PFSK-1 (cell line): Measurements from ENCODE around the gene OTOP2.

Experiments
- TAF1 ChIP-seq: IDR thresholded peaks from 2 replicates; pipeline ENCODE4 v1.6.1; 2012; ENCODE audit warnings: low read length, control low read depth, borderline replicate concordance; ENCODE audit not compliant: insufficient read depth
- TF ChIP-seq, protein P1 (sequence below), 2 experiments: IDR thresholded peaks; 2 replicates each; pipeline versions ENCODE4 v1.6.1 to v1.8.0; 2011 to 2012; ENCODE audit warnings: low read depth in 2 of 2, low read length in 2 of 2, control low read depth in 1 of 2, inconsistent platforms in 1 of 2, mild to moderate bottlenecking in 1 of 2, moderate library complexity in 1 of 2; ENCODE audit not compliant: insufficient read depth in 1 of 2

DNA sequence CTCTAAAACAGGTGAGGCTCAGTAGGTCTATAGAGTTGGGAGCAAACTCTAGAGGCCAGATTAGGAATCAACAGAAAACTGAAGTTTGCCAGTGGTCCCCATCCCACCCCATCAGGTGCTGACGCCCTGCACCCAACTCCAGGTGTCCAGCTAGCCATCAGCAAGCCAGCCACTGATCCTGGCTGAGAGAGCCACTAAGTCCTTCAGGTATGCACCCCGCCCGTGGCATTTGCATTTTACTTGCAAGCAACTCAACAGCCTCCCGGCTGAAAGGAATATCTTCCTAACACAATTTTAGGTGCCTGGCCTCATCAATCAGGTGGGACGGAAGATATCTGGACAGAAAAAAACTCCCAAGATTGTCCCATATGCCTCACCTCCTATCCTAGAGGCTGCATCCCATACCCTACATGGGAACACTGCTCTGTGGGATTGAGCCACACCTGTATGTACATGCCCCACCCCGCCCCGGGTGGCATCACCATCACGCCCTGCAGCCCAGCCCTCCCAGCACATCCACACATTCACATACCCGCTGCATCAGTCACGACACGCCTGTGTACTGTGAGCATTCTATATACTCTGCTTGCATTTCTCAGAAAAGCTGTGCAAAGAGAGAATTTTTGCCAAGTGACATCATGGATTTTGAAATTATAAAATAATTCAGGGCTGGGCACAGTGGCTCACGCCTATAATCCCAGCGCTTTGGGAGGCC is 19.9 kb downstream of the OTOP2 start:
- TF ChIP-seq TAF1: no peak
- TF ChIP-seq, protein P1, sequence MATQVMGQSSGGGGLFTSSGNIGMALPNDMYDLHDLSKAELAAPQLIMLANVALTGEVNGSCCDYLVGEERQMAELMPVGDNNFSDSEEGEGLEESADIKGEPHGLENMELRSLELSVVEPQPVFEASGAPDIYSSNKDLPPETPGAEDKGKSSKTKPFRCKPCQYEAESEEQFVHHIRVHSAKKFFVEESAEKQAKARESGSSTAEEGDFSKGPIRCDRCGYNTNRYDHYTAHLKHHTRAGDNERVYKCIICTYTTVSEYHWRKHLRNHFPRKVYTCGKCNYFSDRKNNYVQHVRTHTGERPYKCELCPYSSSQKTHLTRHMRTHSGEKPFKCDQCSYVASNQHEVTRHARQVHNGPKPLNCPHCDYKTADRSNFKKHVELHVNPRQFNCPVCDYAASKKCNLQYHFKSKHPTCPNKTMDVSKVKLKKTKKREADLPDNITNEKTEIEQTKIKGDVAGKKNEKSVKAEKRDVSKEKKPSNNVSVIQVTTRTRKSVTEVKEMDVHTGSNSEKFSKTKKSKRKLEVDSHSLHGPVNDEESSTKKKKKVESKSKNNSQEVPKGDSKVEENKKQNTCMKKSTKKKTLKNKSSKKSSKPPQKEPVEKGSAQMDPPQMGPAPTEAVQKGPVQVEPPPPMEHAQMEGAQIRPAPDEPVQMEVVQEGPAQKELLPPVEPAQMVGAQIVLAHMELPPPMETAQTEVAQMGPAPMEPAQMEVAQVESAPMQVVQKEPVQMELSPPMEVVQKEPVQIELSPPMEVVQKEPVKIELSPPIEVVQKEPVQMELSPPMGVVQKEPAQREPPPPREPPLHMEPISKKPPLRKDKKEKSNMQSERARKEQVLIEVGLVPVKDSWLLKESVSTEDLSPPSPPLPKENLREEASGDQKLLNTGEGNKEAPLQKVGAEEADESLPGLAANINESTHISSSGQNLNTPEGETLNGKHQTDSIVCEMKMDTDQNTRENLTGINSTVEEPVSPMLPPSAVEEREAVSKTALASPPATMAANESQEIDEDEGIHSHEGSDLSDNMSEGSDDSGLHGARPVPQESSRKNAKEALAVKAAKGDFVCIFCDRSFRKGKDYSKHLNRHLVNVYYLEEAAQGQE (IDR thresholded peaks at IDR 0.05; ENCODE audit: insufficient read depth in 1 of 2, low read depth in 2 of 2, low read length in 2 of 2): no peak
